H1 (cell line): Measurements from ENCODE around the gene SH2D1A.

Experiments
- BCL11A ChIP-seq, 2 experiments: IDR thresholded peaks; one replicate each; pipeline ENCODE4 v1.6.1; 2011; ENCODE audit warnings: low read depth in 2 of 2, low read length in 2 of 2, mild to moderate bottlenecking in 2 of 2
- CTCF ChIP-seq, 3 experiments: IDR thresholded peaks; 1 replicate in 2 of 3; 2 replicates in 1 of 3; pipeline versions ENCODE4 v1.5.1 to v1.6.1; 2011; ENCODE audit warnings: low read length in 3 of 3, mild to moderate bottlenecking in 3 of 3, inconsistent platforms in 2 of 3, low read depth in 1 of 3, moderate library complexity in 1 of 3; ENCODE audit not compliant: insufficient read depth in 1 of 3; ENCODE audit errors: control extremely low read depth in 1 of 3
- FOSL1 ChIP-seq: IDR thresholded peaks from 2 replicates; pipeline ENCODE4 v1.6.1; 2011; ENCODE audit warnings: mild to moderate bottlenecking, low read depth, low read length, moderate library complexity; ENCODE audit not compliant: insufficient read depth
- MAFK ChIP-seq: IDR thresholded peaks from 2 replicates; pipeline ENCODE4 v1.6.1; 2012; ENCODE audit warnings: low read depth, mild to moderate bottlenecking, improper control_type of control experiment, low read length
- MAX ChIP-seq: IDR thresholded peaks from 2 replicates; pipeline ENCODE4 v1.6.1; 2012; ENCODE audit warnings: inconsistent platforms
- POLR2AphosphoS5 ChIP-seq: IDR thresholded peaks from 2 replicates; pipeline ENCODE4 v1.6.1; 2011; ENCODE audit warnings: low read depth, low read length
- RFX5 ChIP-seq: IDR thresholded peaks from 2 replicates; pipeline ENCODE4 v1.6.1; 2011; ENCODE audit warnings: low read depth, low read length, improper control_type of control experiment, borderline replicate concordance
- SRF ChIP-seq: IDR thresholded peaks from 2 replicates; pipeline ENCODE4 v1.6.1; 2011; ENCODE audit warnings: mild to moderate bottlenecking, low read depth, low read length, moderate library complexity

DNA sequence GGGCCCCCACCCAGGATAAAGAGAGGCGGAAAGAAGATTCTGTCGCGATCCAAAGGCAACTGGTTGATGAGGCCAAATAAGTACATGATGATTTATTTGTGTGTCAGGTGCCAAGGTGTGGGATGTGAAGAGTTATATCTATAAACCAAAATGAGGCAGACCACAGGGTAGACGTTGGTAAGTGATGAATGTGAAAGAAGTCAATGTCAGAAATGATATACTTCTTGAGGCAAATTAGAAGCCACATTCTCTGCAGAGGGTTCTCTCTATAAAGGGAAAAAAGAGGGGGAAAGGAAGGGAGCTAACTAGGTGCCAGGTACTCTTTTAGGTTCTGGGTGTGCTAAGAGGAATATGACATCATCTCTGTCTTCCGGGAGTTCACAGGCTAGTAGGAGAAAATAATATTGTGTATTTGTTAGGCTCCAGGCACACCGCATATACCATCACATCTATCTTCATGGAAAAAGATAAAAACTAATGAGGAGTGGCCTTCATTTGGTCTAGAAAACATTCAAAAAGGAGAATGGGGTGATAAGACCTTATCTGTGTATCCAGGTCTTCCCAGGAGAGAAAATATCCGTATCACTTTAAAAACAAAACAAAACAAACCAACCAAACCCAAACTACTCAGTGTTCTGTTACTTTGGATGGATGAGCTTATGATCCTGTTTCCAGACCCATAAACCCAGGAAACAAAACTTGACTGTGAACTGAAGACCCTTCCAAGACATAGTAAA is 4.8 kb upstream of the SH2D1A start:
- no peak for TF ChIP-seq FOSL1
- TF ChIP-seq CTCF (IDR thresholded peaks at IDR 0.05; ENCODE audit: control extremely low read depth in 1 of 3, insufficient read depth in 1 of 3, low read depth in 1 of 3, low read length in 3 of 3) = no peak
- no peak for TF ChIP-seq BCL11A (IDR thresholded peaks at IDR 0.05; ENCODE audit: low read depth in 2 of 2, low read length in 2 of 2)
- no peak for TF ChIP-seq RFX5
- TF ChIP-seq MAFK = no peak
- no peak for TF ChIP-seq POLR2AphosphoS5
- no peak for TF ChIP-seq MAX
- no peak for TF ChIP-seq SRF
